Measurements from ENCODE around the gene NUP93. TPM values are rescaled to one million over a fixed set of nuclear protein-coding genes. Genes with fewer than 3 reads are reported as not detected.

Gene NUP93
- total RNA-seq, 2 donors from 2014 or later: 146 to 149 TPM

GRCh38 chr16:56817938-56818337, 88.0 kb downstream of the NUP93 start:
- peaks cover 23% of the 10 kb centered on the region for H3K36me3 ChIP-seq (ENCODE audit: control insufficient read depth, insufficient read depth, low read length)
- no peaks in the 10 kb centered on the region for H3K27me3 Mint-ChIP-seq (ENCODE audit: insufficient read depth)
- TF ChIP-seq, protein P1, sequence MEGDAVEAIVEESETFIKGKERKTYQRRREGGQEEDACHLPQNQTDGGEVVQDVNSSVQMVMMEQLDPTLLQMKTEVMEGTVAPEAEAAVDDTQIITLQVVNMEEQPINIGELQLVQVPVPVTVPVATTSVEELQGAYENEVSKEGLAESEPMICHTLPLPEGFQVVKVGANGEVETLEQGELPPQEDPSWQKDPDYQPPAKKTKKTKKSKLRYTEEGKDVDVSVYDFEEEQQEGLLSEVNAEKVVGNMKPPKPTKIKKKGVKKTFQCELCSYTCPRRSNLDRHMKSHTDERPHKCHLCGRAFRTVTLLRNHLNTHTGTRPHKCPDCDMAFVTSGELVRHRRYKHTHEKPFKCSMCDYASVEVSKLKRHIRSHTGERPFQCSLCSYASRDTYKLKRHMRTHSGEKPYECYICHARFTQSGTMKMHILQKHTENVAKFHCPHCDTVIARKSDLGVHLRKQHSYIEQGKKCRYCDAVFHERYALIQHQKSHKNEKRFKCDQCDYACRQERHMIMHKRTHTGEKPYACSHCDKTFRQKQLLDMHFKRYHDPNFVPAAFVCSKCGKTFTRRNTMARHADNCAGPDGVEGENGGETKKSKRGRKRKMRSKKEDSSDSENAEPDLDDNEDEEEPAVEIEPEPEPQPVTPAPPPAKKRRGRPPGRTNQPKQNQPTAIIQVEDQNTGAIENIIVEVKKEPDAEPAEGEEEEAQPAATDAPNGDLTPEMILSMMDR (conservative IDR thresholded peaks at IDR 0.05): no peak
- H3K27ac ChIP-seq (ENCODE audit: low read depth, low read length): no peak overlapping the region
- no peak for DNase-seq
- peaks cover 11% of the 10 kb centered on the region for H3K4me1 Mint-ChIP-seq
- no peaks in the 10 kb centered on the region for H3K27me3 ChIP-seq (ENCODE audit: control insufficient read depth, insufficient read depth, low read length, poor library complexity, severe bottlenecking)
- no peak overlapping the region for H3K9ac ChIP-seq (ENCODE audit: extremely low read depth, low read length, poor library complexity, severe bottlenecking)
- peaks cover 9% of the 10 kb centered on the region for H3K4me1 ChIP-seq (ENCODE audit: control insufficient read depth, insufficient read depth, low read length)
- no peak overlapping the region for H3K27ac Mint-ChIP-seq
- WGBS, 2 experiments (ENCODE audit: insufficient coverage in 1 of 2, insufficient read length in 1 of 2): 80% methylated on average over 1 of the region's 1 CpG; no CpG with 5 or more reads in 1 of the 2 experiments
- no peaks in the 10 kb centered on the region for H3K9me3 ChIP-seq (ENCODE audit: control insufficient read depth, low read length)
- no peak overlapping the region for H3K4me3 ChIP-seq (ENCODE audit: low read length)
- no peak overlapping the region for H3K4me3 Mint-ChIP-seq
- no peaks in the 10 kb centered on the region for H3K9me3 Mint-ChIP-seq
- peaks cover 33% of the 10 kb centered on the region for H3K36me3 Mint-ChIP-seq (ENCODE audit: low read depth)

DNA sequence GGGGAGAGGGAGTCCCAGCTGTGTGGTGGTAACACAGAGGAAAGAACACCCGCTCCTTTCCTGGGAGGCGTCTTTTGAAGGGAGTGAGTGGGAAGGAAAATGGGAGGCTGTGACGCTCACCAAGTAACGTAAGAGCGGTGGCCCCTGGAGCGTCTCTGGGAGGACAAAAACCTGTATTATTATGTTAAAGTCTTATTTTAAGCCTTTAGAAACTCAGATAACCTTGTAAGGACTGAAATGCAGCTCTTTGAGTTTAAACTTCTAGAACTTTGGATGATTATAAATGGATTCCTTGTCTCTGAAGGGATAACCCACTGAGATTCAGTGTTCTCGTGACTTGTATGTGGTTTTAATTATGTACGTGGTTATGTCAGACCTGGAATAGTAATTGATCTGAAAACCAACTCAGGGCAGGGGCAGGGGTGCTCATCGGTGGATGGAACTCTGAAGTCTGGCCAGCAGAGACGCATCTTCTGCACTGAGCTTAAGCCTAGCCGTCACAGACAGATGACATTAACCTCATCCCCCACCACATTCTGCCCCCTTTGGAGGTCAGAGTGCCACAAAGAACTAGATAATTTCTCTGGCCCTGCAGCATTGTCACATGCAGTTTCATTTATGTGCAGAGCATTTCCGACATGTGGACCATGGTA, 93.3 kb downstream of the NUP93 start:
- Mint-ChIP-seq H3K36me3 (ENCODE audit: low read depth) (peaks cover 43% of the 10 kb centered on the region), H3K27ac (no peak overlapping the region), H3K4me3 (no peak overlapping the region), H3K9me3 (no peaks in the 10 kb centered on the region), H3K4me1 (peaks cover 7% of the 10 kb centered on the region), H3K27me3 (ENCODE audit: insufficient read depth) (no peaks in the 10 kb centered on the region)
- no peak for DNase-seq
- TF ChIP-seq, protein P1 (conservative IDR thresholded peaks at IDR 0.05): no peak
- H3K4me3 ChIP-seq (ENCODE audit: low read length): no peak overlapping the region
- WGBS, 2 experiments (ENCODE audit: insufficient coverage in 1 of 2, insufficient read length in 1 of 2): 89 to 94% methylated on average over 9 to 12 of the region's 12 CpGs
- no peaks in the 10 kb centered on the region for H3K9me3 ChIP-seq (ENCODE audit: control insufficient read depth, low read length)
- no peaks in the 10 kb centered on the region for H3K27me3 ChIP-seq (ENCODE audit: control insufficient read depth, insufficient read depth, low read length, poor library complexity, severe bottlenecking)
- peak overlapping the region; percentile 77 for H3K27ac ChIP-seq (ENCODE audit: low read depth, low read length)
- H3K36me3 ChIP-seq (ENCODE audit: control insufficient read depth, insufficient read depth, low read length): peaks cover 51% of the 10 kb centered on the region
- H3K9ac ChIP-seq (ENCODE audit: extremely low read depth, low read length, poor library complexity, severe bottlenecking): no peak overlapping the region
- peaks cover 1% of the 10 kb centered on the region for H3K4me1 ChIP-seq (ENCODE audit: control insufficient read depth, insufficient read depth, low read length)

DNA sequence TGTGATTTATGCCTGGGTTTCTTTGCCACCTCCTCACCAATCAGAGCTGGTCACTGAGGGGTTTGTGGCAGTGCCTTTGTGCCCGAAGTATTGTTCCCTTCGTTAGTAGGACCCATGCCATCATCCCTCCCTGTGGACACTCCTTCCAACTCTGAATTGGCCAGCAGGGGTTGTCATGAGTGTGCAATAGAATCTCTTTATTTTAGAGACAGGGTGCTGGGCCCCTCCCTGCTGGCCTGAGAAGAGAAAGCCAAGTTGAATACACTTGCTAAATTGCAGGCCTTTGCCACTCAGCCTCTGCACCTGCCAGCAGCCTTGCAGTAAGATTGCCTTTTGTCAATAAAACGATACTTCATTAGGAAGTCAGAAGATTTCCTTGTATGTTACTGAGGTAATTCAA, 94.4 kb downstream of the NUP93 start:
- Histone ChIP-seq H3K4me1 (ENCODE audit: control insufficient read depth, insufficient read depth, low read length) (no peaks in the 10 kb centered on the region), H3K4me3 (ENCODE audit: low read length) (no peak overlapping the region), H3K9ac (ENCODE audit: extremely low read depth, low read length, poor library complexity, severe bottlenecking) (no peak overlapping the region), H3K27me3 (ENCODE audit: control insufficient read depth, insufficient read depth, low read length, poor library complexity, severe bottlenecking) (no peaks in the 10 kb centered on the region), H3K27ac (ENCODE audit: low read depth, low read length) (peak overlapping the region; percentile 77), H3K9me3 (ENCODE audit: control insufficient read depth, low read length) (no peaks in the 10 kb centered on the region), H3K36me3 (ENCODE audit: control insufficient read depth, insufficient read depth, low read length) (peaks cover 51% of the 10 kb centered on the region)
- no peak for DNase-seq
- Mint-ChIP-seq H3K27me3 (ENCODE audit: insufficient read depth) (no peaks in the 10 kb centered on the region), H3K27ac (no peak overlapping the region), H3K4me3 (no peak overlapping the region), H3K36me3 (ENCODE audit: low read depth) (peaks cover 50% of the 10 kb centered on the region), H3K4me1 (peaks cover 3% of the 10 kb centered on the region), H3K9me3 (no peaks in the 10 kb centered on the region)
- TF ChIP-seq, protein P1 (conservative IDR thresholded peaks at IDR 0.05): peak; percentile 45
- WGBS, 2 experiments (ENCODE audit: insufficient coverage in 1 of 2, insufficient read length in 1 of 2): 83 to 89% methylated on average over 2 to 3 of the region's 3 CpGs
